Measurements from ENCODE around the gene C16orf46. TPM values are rescaled to one million over a fixed set of nuclear protein-coding genes. Genes with fewer than 3 reads are reported as not detected.

The C16orf46 gene
- polyA plus RNA-seq, 2 donors = 0.24 to 0.29 TPM

GRCh38 chr16:81061307-81061640, 15.8 kb downstream of the C16orf46 start:
- Histone ChIP-seq H3K9me3 (ENCODE audit: control insufficient read depth in 2 of 2, insufficient read depth in 1 of 2, low read depth in 1 of 2, low read length in 1 of 2) (no peaks in the 10 kb centered on the region), H3K4me1 (ENCODE audit: control insufficient read depth in 2 of 2, insufficient read depth in 2 of 2, low read length in 1 of 2) (no peaks in the 10 kb centered on the region), H3K36me3 (ENCODE audit: control insufficient read depth in 2 of 2, insufficient read depth in 2 of 2, low read length in 1 of 2) (no peaks in the 10 kb centered on the region), H3K4me3 (ENCODE audit: low read depth in 1 of 2, low read length in 2 of 2) (no peak overlapping the region), H3K27me3 (ENCODE audit: control insufficient read depth in 1 of 2, insufficient read depth in 2 of 2, low read length in 2 of 2) (no peaks in the 10 kb centered on the region), H3K27ac (ENCODE audit: low read depth in 2 of 2, low read length in 1 of 2) (no peak overlapping the region)
- 87 to 89% methylated on average over 10 of the region's 10 CpGs for WGBS, 2 donors

- no peak overlapping the region for H3K27ac ChIP-seq (ENCODE audit: low read depth in 2 of 2, low read length in 1 of 2)
- no peaks in the 10 kb centered on the region for H3K36me3 ChIP-seq (ENCODE audit: control insufficient read depth in 2 of 2, insufficient read depth in 2 of 2, low read length in 1 of 2)
- H3K4me1 ChIP-seq (ENCODE audit: control insufficient read depth in 2 of 2, insufficient read depth in 2 of 2, low read length in 1 of 2) = no peaks in the 10 kb centered on the region
- 84 to 87% methylated on average over 14 of the region's 14 CpGs for WGBS, 2 donors
- no peak overlapping the region for H3K4me3 ChIP-seq (ENCODE audit: low read depth in 1 of 2, low read length in 2 of 2)
- H3K27me3 ChIP-seq (ENCODE audit: control insufficient read depth in 1 of 2, insufficient read depth in 2 of 2, low read length in 2 of 2) = no peaks in the 10 kb centered on the region
- no peaks in the 10 kb centered on the region for H3K9me3 ChIP-seq (ENCODE audit: control insufficient read depth in 2 of 2, insufficient read depth in 1 of 2, low read depth in 1 of 2, low read length in 1 of 2)
Measured at GRCh38 chr16:81060576-81061306, 16.3 kb downstream of the C16orf46 start.

GRCh38 chr16:81053761-81054160, 23.3 kb downstream of the C16orf46 start:
- H3K27ac ChIP-seq (ENCODE audit: low read depth in 2 of 2, low read length in 1 of 2) = no peak overlapping the region
- H3K4me1 ChIP-seq (ENCODE audit: control insufficient read depth in 2 of 2, insufficient read depth in 2 of 2, low read length in 1 of 2) = no peaks in the 10 kb centered on the region
- H3K9me3 ChIP-seq (ENCODE audit: control insufficient read depth in 2 of 2, insufficient read depth in 1 of 2, low read depth in 1 of 2, low read length in 1 of 2) = no peaks in the 10 kb centered on the region
- H3K27me3 ChIP-seq (ENCODE audit: control insufficient read depth in 1 of 2, insufficient read depth in 2 of 2, low read length in 2 of 2) = no peaks in the 10 kb centered on the region
- H3K4me3 ChIP-seq (ENCODE audit: low read depth in 1 of 2, low read length in 2 of 2) = no peak overlapping the region
- 82 to 85% methylated on average over 11 of the region's 11 CpGs for WGBS, 2 donors
- H3K36me3 ChIP-seq (ENCODE audit: control insufficient read depth in 2 of 2, insufficient read depth in 2 of 2, low read length in 1 of 2) = no peaks in the 10 kb centered on the region

GRCh38 chr16:81042821-81043220, 34.2 kb downstream of the C16orf46 start:
- H3K27ac ChIP-seq (ENCODE audit: low read depth in 2 of 2, low read length in 1 of 2) = no peak overlapping the region
- no peaks in the 10 kb centered on the region for H3K27me3 ChIP-seq (ENCODE audit: control insufficient read depth in 1 of 2, insufficient read depth in 2 of 2, low read length in 2 of 2)
- WGBS, 2 donors = 94 to 96% methylated on average over 2 of the region's 2 CpGs
- peaks cover 11 to 22% of the 10 kb centered on the region in 2 donors for H3K36me3 ChIP-seq (ENCODE audit: control insufficient read depth in 2 of 2, insufficient read depth in 2 of 2, low read length in 1 of 2)
- peaks cover 0 to 2% of the 10 kb centered on the region in 2 donors for H3K4me1 ChIP-seq (ENCODE audit: control insufficient read depth in 2 of 2, insufficient read depth in 2 of 2, low read length in 1 of 2)
- no peak overlapping the region for H3K4me3 ChIP-seq (ENCODE audit: low read depth in 1 of 2, low read length in 2 of 2)
- H3K9me3 ChIP-seq (ENCODE audit: control insufficient read depth in 2 of 2, insufficient read depth in 1 of 2, low read depth in 1 of 2, low read length in 1 of 2) = no peaks in the 10 kb centered on the region

- peaks cover 0 to 2% of the 10 kb centered on the region in 2 donors for H3K4me1 ChIP-seq (ENCODE audit: control insufficient read depth in 2 of 2, insufficient read depth in 2 of 2, low read length in 1 of 2)
- H3K9me3 ChIP-seq (ENCODE audit: control insufficient read depth in 2 of 2, insufficient read depth in 1 of 2, low read depth in 1 of 2, low read length in 1 of 2) = no peaks in the 10 kb centered on the region
- no peak overlapping the region for H3K4me3 ChIP-seq (ENCODE audit: low read depth in 1 of 2, low read length in 2 of 2)
- H3K27ac ChIP-seq (ENCODE audit: low read depth in 2 of 2, low read length in 1 of 2) = no peak overlapping the region
- 89 to 93% methylated on average over 4 of the region's 4 CpGs for WGBS, 2 donors
- no peaks in the 10 kb centered on the region for H3K27me3 ChIP-seq (ENCODE audit: control insufficient read depth in 1 of 2, insufficient read depth in 2 of 2, low read length in 2 of 2)
- peaks cover 11 to 22% of the 10 kb centered on the region in 2 donors for H3K36me3 ChIP-seq (ENCODE audit: control insufficient read depth in 2 of 2, insufficient read depth in 2 of 2, low read length in 1 of 2)
Measured at GRCh38 chr16:81041696-81042095, 35.3 kb downstream of the C16orf46 start.

- Histone ChIP-seq H3K36me3 (ENCODE audit: control insufficient read depth in 2 of 2, insufficient read depth in 2 of 2, low read length in 1 of 2) (peaks cover 11 to 22% of the 10 kb centered on the region in 2 donors), H3K27me3 (ENCODE audit: control insufficient read depth in 1 of 2, insufficient read depth in 2 of 2, low read length in 2 of 2) (no peaks in the 10 kb centered on the region)
Measured at GRCh38 chr16:81040842-81041241, 36.2 kb downstream of the C16orf46 start.

GRCh38 chr16:81040131-81040530, 36.9 kb downstream of the C16orf46 start:
- H3K4me1 ChIP-seq (ENCODE audit: control insufficient read depth in 2 of 2, insufficient read depth in 2 of 2, low read length in 1 of 2) = peaks cover 0 to 2% of the 10 kb centered on the region in 2 donors
- H3K27me3 ChIP-seq (ENCODE audit: control insufficient read depth in 1 of 2, insufficient read depth in 2 of 2, low read length in 2 of 2) = no peaks in the 10 kb centered on the region
- H3K27ac ChIP-seq (ENCODE audit: low read depth in 2 of 2, low read length in 1 of 2) = no peak overlapping the region
- 95 to 98% methylated on average over 2 of the region's 2 CpGs for WGBS, 2 donors
- no peaks in the 10 kb centered on the region for H3K9me3 ChIP-seq (ENCODE audit: control insufficient read depth in 2 of 2, insufficient read depth in 1 of 2, low read depth in 1 of 2, low read length in 1 of 2)
- peaks cover 11 to 19% of the 10 kb centered on the region in 2 donors for H3K36me3 ChIP-seq (ENCODE audit: control insufficient read depth in 2 of 2, insufficient read depth in 2 of 2, low read length in 1 of 2)
- H3K4me3 ChIP-seq (ENCODE audit: low read depth in 1 of 2, low read length in 2 of 2) = no peak overlapping the region

More at GRCh38 chr16:81040842-81041241, 36.2 kb downstream of the C16orf46 start:
- Histone ChIP-seq H3K4me3 (ENCODE audit: low read depth in 1 of 2, low read length in 2 of 2) (no peak overlapping the region), H3K27ac (ENCODE audit: low read depth in 2 of 2, low read length in 1 of 2) (no peak overlapping the region), H3K9me3 (ENCODE audit: control insufficient read depth in 2 of 2, insufficient read depth in 1 of 2, low read depth in 1 of 2, low read length in 1 of 2) (no peaks in the 10 kb centered on the region), H3K4me1 (ENCODE audit: control insufficient read depth in 2 of 2, insufficient read depth in 2 of 2, low read length in 1 of 2) (peaks cover 0 to 2% of the 10 kb centered on the region in 2 donors)
- 83 to 88% methylated on average over 5 of the region's 5 CpGs for WGBS, 2 donors

- Histone ChIP-seq H3K36me3 (ENCODE audit: control insufficient read depth in 2 of 2, insufficient read depth in 2 of 2, low read length in 1 of 2) (peaks cover 6 to 7% of the 10 kb centered on the region in 2 donors), H3K4me3 (ENCODE audit: low read depth in 1 of 2, low read length in 2 of 2) (peak overlapping the region; percentile 89 to 97), H3K27me3 (ENCODE audit: control insufficient read depth in 1 of 2, insufficient read depth in 2 of 2, low read length in 2 of 2) (no peaks in the 10 kb centered on the region), H3K9me3 (ENCODE audit: control insufficient read depth in 2 of 2, insufficient read depth in 1 of 2, low read depth in 1 of 2, low read length in 1 of 2) (no peaks in the 10 kb centered on the region), H3K4me1 (ENCODE audit: control insufficient read depth in 2 of 2, insufficient read depth in 2 of 2, low read length in 1 of 2) (peaks cover 0 to 2% of the 10 kb centered on the region in 2 donors), H3K27ac (ENCODE audit: low read depth in 2 of 2, low read length in 1 of 2) (peak overlapping the region; percentile 90 to 92)
- WGBS, 2 donors = 26 to 28% methylated on average over 10 of the region's 10 CpGs
Measured at GRCh38 chr16:81036751-81037350, 40.2 kb downstream of the C16orf46 start.

GRCh38 chr16:81035975-81036750, 40.9 kb downstream of the C16orf46 start:
- peak overlapping the region; percentile 90 to 92 for H3K27ac ChIP-seq (ENCODE audit: low read depth in 2 of 2, low read length in 1 of 2)
- H3K4me3 ChIP-seq (ENCODE audit: low read depth in 1 of 2, low read length in 2 of 2) = peak overlapping the region; percentile 89 to 97
- H3K4me1 ChIP-seq (ENCODE audit: control insufficient read depth in 2 of 2, insufficient read depth in 2 of 2, low read length in 1 of 2) = peaks cover 0 to 2% of the 10 kb centered on the region in 2 donors
- H3K27me3 ChIP-seq (ENCODE audit: control insufficient read depth in 1 of 2, insufficient read depth in 2 of 2, low read length in 2 of 2) = no peaks in the 10 kb centered on the region
- peaks cover 0 to under 1% of the 10 kb centered on the region in 2 donors for H3K36me3 ChIP-seq (ENCODE audit: control insufficient read depth in 2 of 2, insufficient read depth in 2 of 2, low read length in 1 of 2)
- WGBS, 2 donors = 0 to 2% methylated on average over 25 to 80 of the region's 80 CpGs
- no peaks in the 10 kb centered on the region for H3K9me3 ChIP-seq (ENCODE audit: control insufficient read depth in 2 of 2, insufficient read depth in 1 of 2, low read depth in 1 of 2, low read length in 1 of 2)

All from esophagus (tissue), 2 donors.